Stimulated activated CD4-positive, alpha-beta T cell treated with anti-CD3 and anti-CD28 coated beads, Interleukin-15, amount 100 ng/mL, for 24 hours (primary cell): ENCODE results near the gene TLK1.

ENCODE experiments used
- DNase-seq: peaks from one replicate; pipeline ENCODE4 v3.0.0-alpha.2; 2020

Gene TLK1

DNA sequence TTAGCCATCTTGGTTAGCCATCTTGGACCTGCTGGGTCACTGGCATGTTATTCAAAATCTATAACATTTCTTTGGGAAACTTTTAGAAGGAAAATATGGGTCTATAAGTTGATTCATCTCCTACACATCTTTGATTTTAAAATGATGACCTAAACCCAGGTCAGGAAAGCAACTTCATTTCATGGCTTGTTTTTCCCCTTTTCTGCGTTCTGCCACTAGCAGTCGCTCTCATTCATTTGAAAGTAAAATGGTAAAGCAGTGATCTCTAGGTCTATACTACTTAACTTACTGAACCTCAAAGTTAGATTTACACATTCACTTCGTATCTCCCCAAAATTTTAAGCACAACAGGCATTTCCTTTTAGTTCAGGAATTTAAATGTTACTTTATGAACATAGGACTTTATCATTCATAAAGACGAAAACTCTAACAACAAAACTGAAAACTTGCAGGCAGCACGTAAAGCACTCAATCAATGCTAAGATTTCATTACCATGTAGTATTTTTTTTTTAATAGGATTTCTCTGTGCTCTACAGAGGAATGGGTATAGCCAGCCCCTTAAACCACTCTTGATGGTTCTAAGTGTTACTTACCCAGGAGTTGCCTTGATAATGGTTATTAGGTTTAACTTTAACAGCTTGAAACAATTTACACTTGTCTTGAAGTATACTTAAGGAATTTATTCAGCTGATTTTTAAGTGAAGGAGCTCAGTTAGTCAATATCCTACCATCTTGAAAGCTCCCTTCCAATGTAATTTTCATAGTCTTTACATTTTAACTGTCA is 169.1 kb downstream of the TLK1 start:
- DNase-seq = no peak

DNA sequence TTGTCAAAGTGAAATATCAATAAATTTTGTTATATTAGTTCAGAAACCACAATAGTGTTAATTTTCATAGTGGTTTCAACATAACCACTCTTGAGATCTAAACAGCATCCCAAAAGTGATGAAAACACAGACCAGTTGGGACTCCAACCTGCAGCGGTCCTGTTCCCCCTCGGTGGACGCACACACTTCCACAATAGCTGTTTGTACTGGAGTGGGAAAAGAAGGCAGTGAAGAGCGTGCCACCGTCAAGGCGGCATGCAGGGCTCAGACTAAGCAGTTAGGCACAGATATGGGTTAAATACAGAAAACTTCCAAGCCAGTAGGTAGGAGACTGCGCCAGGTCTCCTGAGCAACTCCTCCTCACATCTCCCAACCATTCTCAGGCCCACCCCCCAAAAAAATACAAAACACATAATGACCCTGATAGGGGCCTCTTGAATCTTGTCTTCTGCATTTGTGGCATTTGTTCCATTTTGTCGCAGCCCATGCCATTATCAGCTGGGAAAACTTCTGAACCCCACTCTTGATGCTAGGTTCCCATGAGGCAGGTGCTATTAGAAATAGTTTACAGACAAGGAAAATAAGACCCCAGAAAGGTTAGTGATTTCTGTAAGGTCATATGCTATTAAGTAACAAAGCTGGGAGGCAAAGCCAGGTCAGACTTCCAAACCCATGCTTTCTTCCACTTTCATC is 174.0 kb downstream of the TLK1 start:
- no peak for DNase-seq

DNA sequence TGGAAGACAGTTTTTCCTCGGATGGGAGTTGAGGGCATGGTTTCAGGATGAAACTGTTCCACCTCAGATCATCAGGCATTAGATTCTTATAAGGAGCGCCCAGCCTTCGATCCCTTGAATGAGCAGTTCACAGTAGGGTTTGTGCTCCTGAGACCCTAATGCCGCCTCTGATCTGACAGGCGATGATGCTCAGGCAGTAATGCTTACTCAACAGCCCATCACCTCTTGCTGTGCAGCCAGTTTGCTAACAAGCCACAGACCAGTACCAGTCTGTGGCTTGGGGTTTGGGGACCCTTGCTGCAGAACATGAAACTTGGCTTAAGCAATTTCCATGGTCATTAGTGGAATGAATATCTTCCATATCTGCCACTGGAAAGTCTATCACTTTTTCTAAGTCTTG is 175.3 kb downstream of the TLK1 start:
- DNase-seq = no peak

DNA sequence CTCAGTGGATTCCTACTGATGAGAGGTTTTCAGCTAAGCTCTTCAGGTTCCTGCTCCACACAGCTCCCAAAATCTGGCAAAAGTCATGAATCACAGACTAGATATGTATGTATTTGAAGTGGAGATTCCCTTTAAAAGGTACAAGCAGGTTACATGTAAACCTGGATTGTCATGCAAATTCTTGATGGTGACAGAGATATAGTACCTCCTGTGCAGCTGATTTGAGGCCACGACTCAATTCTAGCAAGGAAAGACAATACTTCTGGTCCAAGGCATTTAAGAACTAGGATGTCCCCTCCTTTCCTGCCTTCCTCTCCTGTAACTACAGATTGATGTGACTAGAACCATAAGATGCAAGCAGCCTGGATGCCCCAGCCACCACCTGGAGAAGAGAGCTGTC is 176.6 kb downstream of the TLK1 start:
- no peak for DNase-seq

DNA sequence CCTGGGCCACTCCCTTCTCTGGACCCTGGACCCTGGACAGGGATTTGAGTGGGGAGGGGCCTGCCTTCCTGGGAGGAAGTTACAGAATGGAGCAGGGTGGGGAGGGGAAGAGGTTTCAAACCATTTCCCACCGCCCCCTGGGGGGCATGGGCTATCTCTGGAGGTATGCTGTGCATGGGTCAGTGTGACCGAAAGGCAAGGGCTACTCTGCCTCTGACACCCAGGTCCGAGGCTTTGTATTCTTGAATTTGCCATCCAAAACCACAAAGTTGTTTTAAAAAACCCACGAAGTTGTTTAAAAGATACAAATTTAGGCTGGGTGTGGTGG is 184.8 kb downstream of the TLK1 start:
- no peak for DNase-seq

DNA sequence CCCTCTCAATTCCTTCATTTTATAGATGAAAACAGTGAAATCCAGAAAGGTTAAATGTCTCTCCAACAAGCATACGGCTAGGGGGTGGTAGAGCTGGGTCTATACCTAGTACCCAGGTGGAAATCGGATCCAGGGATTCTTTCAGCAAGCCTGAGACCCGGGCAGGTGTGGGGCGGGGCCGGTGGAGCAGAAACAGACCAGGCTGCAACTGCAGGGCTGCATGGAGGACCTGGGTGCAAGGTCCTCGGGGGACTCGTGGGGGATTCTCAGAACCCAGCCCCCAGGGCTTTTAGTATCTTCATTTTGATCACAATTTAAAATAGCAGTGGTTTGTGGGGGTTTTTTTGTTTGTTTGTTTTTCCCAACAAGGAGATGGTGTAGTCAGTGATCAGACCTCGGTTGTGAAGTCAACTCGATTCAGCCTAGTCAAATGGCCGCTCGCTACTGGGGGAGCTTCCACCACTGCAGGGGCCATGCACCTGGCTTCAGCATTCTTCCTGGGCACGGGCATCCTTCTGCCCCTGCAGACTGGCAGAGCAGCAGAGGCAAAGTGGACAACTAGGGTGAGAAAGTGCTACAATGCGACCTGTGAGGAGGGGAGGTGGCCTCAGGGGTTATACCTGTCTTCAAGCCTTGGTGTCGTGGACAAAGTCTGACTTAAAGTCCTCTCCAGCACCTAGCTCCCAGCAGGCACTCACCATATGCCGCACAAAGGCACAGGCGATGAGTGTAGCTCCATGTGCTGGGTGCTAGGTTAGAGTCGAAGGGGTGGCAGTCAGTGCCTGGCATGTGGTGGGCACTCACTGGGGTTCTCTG is 185.4 kb downstream of the TLK1 start:
- DNase-seq = no peak

DNA sequence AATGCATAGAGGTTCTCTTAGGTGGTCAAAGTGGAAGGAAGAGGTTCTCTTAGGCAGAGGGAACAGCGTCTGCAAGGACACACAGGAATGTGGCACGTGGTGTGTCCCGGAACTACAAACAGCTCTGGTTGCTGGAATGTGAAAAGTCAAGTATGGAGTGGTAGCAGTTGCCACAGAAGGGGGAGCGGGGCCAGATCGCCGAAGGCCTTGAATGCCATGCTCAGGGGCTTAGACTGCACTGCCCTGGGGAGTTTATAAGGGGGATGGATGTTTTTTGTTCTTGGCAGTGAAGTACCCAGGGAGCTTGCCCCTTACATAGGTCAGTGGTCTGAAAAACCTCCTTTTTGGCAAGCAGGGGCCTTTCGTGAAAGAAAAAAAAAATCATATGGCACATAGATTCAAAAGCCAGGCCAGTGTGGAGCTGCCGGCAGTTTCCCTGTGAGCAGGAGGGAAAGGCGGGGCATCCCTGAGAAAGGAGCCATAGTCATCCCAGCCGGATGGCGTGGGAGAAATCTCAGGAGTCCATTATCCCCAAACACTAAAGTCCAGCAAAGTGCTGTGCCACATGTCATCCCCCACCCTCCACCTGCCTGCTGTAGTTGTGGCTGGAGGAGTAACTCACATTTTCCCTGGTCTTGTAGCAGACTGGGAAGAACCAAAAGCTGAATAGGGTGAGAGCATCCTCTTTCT is 186.2 kb downstream of the TLK1 start:
- no peak for DNase-seq

DNA sequence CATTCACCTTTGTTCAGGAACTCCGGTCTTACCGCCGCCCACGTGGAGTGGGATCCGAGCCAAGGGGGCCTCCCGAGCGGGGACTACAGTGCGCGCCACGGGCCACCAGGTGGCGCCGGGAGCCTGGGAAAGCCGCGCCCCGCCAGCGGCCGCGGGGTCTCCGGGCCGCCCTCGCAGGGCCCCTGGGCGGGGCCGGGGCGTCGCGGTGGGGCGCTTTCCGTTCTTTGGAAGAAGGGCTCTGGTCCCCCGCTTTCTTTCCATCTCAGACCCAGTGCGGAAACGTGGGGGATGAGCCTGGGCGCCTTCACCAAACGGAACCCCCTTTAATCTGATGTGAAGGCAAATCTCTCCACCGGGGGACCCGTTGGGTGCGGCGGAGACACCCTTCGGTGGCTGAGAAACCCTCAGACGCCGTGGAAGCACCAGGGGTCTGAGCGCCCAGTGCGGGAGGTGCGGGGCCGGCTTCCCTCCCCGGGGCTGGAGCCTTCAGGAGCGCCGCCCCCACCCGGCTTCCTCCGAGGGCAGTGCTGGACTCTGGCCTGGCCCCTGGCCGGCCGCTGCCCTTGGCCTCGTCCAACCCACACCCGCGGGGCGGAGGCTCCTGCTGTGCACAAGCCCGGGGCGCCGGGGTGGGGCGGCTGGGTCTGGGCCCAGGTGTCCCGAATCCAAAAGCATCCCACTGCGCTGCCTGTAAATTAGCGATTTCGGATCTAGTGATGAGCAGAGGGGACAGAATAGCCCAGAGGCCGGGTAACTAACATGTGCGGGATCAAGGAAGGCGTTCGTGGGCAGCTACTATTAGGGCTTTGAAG is 187.0 kb downstream of the TLK1 start:
- DNase-seq = peak; percentile 93

DNA sequence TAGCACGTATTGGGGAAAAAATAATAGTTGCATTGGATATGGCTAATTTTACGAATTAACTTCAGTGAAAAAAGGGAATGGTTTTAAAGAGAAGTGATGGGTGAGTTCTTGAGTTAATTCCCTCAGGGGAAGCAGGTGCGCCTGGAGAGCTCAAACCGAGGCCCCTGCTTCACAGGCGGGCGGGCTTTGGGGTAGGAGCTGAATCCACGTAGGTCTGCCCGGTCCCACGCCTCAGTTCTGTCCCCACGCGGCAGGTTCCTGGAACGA is 187.5 kb downstream of the TLK1 start:
- DNase-seq = no peak

DNA sequence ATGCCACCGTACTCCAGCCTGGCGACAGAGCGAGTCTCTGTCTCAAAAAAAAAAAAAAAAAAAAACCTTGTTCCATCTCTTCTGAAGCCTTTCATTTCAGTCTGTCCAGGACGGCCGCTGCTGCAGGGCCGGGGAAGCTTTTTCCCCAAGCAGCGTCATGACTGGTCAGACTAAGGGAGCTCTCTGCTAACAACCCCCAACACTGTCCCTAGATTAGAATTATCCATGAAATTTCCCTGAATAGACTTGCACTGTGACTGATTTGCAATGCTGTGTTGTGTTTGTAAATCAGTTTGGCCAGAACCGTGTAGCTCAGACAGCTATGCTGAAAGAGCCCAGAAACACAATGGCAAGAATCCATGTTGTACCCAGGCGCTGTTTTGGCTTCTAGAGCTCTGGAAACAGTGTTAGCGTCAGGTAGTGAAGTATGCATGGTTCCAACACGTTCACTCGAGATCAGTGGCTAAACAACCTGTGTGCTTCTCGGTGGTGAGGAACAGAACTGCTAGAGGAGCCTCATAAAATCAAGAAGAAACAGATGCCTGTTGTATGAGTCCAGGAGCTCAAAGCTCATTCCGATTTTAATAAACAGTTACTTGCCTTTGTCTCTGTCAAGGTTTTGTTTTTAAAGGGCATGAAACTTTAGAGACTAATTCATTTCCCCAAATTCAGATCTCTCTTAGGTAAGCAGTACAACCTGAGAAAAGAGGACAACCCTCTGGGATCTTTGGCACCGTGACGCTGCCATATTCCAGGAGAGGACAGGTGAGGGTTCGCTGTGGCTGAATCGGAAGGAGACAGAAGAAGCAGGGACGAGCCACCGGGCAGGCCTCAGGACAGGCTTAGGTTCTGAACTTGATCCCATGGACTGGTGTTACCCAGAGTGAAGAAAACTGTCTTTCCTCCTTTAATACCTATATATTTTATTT is 188.1 kb downstream of the TLK1 start:
- DNase-seq = no peak

DNA sequence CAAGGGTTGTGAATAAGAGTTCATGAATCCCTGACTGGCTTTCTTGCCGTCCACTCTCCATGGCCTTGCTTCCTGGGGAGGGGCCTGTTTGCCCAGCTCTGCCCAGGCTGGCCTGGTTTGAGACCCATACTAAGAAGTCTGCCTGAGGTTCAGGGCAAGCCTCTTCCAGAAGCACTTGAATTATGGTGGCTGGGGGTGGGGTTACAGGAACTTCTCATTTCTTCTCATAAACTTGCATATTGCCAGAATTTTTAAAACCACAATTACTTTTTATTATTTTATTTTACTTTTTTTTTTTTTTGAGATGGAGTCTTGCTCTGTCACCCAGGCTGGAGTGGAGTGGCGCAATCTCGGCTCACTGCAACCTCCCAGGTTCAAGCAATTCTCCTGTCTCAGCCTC is 189.6 kb downstream of the TLK1 start:
- no peak for DNase-seq

DNA sequence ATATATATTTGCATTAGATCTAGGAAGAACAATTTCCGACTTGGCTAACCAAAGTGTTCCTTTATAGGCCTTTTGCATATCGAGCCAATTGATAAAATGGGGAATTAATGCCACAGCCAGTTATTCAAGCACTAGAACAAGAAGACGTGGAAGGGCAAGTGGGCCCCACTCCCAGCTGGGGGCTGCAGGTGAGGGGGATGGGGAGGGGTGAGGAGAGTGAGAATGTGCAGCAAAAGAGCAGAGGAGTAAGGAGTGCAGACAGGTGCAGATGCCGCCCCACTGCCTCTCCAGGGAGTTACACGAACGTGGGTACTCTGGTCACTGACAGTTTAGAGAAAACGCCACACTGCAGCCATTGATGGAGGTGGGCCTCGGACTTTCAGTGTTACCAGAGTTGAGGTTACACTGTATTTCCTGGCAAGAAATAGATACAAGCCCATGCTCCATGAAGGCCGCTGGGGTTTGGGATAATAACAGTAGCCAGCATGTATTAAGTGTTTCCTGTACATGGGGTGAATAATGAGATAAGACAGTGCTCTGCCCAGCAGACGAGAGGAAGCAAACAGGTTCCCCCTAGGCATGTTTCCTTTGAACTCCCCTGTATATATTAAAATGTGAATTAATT is 190.7 kb downstream of the TLK1 start:
- no peak for DNase-seq

DNA sequence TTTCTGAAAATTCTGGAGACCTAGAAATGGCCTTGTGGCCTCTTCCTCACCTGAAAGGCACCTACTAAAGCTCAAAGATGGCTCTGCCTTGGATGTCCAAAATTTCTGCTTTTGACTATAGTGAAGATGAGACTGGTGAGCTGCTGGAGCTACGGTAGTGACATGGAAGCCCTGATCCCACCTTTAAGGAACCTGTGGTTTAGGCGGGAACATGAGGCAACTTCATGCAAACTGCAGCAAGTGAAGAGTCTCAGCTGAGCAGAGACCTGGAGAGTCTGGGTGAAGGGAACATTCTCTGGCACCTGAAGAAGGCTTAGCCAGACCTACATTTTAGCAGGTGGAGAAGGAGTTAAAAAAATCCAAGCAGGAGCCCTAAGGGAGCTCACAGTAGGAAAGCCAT is 191.7 kb downstream of the TLK1 start:
- no peak for DNase-seq

DNA sequence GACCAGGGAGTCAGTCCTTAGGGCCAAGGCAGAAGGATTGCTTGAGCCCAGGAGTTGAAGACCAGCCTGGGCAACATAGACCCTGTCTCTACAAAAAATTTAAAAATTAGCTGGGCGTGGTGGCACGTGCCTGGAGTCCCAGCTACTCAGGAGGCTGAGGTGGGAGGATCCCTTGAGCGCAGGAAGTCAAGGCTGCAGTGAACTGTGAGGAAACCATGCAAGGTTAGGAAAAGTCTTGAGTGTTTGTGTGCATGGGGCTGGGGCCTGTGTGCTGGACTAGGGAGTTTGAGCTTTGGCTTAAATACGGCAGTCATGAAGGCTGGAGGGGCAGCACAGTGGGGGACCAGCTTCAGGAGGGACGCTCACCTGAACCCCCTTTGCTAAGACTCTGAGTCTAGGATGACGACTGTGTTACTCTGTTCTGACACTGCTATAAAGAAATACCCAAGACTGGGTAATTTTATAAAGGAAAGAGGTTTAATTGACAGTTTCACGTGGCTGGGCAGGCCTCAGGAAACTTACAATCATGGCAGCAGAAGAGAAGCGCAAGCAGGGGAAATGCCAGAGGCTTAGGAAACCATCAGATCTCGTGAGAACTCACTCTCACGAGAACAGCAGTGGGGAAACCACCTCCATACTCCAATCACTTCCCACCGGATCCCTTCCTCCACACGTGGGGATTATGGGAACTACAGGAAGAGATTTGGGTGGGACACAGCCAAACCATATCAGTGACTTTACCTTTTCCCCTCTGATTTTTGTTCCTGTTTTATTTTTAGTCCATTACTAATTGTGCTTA is 192.3 kb downstream of the TLK1 start:
- DNase-seq = no peak

DNA sequence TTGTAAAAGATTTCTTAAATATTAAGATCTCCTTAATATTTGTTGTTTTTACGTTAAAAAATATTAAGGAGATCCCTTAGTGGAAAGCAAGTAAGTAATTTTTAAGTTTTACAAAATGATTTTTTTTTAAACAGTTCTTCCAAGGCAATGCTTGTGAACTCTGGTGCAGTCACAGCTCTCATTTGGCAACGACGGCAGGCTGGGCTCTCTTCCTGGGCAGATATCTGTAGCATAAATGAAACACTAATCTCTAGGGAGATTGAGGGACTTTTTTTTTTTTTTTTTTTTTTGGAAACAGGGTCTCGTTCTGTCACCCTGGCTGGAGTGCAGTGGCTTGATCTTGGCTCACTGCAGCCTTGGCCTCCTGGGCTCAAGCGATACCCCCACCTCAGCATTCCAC is 193.1 kb downstream of the TLK1 start:
- no peak for DNase-seq

DNA sequence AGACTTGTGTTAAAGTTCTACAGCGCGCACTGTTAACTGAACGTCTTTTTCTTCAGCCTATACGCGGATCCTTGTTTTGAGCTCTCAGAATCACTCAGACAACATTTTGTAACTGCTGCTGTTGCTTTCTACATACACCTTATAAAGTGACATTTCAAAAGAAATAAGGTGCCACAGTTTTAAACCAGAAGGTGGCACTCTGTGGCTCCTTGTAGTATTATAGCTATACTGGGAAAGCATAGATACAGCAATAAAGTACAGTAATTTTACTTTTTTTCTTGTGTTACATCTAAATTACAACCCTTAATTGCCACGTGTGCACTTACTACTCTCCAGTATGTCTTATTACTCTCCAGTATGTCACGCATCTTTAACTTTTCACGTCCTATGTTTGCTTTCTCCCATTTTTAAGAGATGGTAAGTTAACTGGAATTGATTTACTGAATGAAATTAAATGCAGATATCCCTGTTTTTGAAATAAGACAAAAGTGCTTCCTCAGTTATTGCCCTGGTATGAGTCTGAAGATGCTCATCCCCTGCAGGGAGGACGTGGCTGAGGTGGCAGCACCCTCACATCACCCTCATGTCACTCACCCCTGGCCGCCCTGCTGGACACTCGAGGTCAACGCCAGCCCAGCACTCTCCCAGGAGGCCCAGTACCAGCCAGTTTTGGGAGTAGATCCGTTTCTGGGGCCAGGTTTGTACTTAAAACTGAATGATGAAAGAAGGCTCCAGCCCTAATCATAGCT is 193.9 kb downstream of the TLK1 start:
- no peak for DNase-seq

DNA sequence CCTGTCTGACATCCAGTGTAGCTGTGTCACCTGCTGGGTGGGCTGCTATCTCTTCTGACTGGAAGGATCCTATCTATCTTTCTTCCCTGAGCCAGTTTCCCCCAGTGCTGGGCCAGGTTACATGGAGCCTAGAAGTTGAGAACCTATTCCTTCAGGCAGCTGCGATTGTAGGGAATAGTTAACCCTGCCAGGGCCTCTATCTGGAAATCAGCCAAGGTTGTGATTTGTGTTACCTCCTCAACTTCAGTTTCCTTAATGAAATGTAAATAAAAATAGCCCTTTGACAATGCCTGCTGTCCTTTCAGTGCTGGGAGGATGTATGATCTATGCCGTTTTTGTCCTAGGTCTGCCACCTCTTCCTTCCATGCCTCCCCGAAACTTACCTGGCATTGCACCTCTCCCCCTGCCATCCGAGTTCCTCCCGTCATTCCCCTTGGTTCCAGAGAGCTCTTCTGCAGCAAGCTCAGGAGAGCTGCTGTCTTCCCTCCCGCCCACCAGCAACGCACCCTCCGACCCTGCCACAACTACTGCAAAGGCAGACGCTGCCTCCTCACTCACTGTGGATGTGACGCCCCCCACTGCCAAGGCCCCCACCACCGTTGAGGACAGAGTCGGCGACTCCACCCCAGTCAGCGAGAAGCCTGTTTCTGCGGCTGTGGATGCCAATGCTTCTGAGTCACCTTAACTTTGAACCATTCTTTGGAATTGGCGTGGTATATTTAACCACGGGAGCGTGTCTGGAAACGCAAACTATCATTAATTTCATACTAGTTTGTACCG is 195.1 kb downstream of the TLK1 start:
- no peak for DNase-seq

DNA sequence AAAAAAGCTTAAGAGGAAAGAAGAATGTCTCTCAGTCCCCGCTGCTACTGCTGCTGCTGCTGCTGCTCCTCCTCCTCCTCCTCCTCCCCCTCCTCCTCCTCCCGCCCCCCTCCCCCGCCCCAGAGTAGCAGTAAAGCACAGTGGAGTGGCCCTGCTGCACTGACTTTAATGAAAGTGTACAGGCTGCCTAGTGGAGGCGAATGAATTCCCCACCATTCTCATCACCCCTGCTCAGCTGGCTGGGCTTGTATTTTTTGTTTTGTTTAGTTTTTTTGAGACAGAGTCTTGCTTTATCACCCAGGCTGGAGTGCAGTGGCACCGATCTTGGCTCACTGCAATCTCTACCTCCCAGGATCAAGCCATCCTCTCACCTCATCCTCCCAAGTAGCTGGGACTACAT is 197.3 kb downstream of the TLK1 start:
- DNase-seq = no peak

DNA sequence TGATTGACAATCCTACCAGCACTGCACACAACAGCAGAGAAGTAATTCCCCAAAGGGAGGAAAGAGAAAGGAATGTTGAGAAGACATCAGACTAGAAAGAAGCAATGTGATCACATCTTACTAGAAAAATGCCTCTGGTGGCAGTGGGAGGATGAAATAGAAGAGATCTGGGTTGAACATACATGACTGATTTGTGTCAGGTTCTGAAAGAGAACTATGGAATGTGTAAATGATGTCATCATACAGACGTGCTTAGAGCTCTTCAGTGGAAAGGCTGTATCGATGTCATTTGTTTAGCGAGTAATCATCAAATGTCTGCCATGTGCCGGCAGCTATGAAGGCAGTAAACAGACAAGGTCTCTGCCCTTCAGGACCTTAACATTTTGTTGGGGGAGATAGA is 206.8 kb downstream of the TLK1 start:
- DNase-seq = no peak
